HCT116 (cell line): Measurements from ENCODE around the gene TRPV2. TPM values are rescaled to one million over a fixed set of nuclear protein-coding genes. Genes with fewer than 3 reads are reported as not detected.

ENCODE experiments used
- ATAC-seq: fragments of 200-7000 bp; cut with Tn5 transposase; 2 replicates; pipeline ENCODE4 v1.9.1; 2020; ENCODE audit warnings: mild to moderate bottlenecking, moderate library complexity
- BruUV-seq: library from RNA; stranded (reverse); fragments of 400-500 nt; replicated peaks from 2 replicates; lab custom pipeline; 2021; lab: Mats Ljungman, UMichigan
- CTCF ChIA-PET: fragments of 300-600 bp; sonication (Branson Sonifier 250); formaldehyde crosslinking; loops from one replicate; lab custom pipeline; 2021; ENCODE audit warnings: antibody characterized with exemption; lab: Charles Lee
- POLR2A ChIA-PET: fragments of 300-600, 350-600 bp; sonication (Branson Sonifier 250); formaldehyde crosslinking; loops from one replicate; lab custom pipeline; 2021; ENCODE audit warnings: antibody characterized with exemption; lab: Charles Lee
- RAD21 ChIA-PET, 2 experiments: fragments of 300-600 bp; sonication (Branson Sonifier 250); formaldehyde crosslinking; loops; one replicate each; lab custom pipeline; 2023; ENCODE audit warnings: low total read pairs in 2 of 2; ENCODE audit not compliant: uncharacterized antibody in 2 of 2, unreplicated experiment in 2 of 2, low non-redundant PET in 1 of 2; lab: Charles Lee
- DNase-seq: peaks from one replicate; pipeline ENCODE4 v3.0.0-alpha.2; 2010; ENCODE audit warnings: low read depth, low spot score
- H2AFZ ChIP-seq: fragments of 200-600 bp; shearing (Covaris generic), sonication (generic); 2 replicates; pipeline ENCODE4 v1.6.1; 2017; ENCODE audit warnings: low read depth, mixed run types, mixed read lengths, antibody characterized with exemption, low read length; ENCODE audit not compliant: poor library complexity, severe bottlenecking
- H3K27ac ChIP-seq: 2 replicates; pipeline ENCODE4 v1.5.1; 2012; ENCODE audit warnings: low read depth, low read length
- H3K27me3 ChIP-seq: fragments of 200-600 bp; sonication (generic); 2 replicates; pipeline ENCODE4 v1.6.1; 2016; ENCODE audit warnings: mixed run types, low read length, mixed read lengths; ENCODE audit not compliant: insufficient read depth
- H3K36me3 ChIP-seq, 2 experiments: fragments of 200-500 bp in 1 of 2; fragments of 200-600 bp in 1 of 2; sonication (Bioruptor generic) in 1 of 2; sonication (generic) in 1 of 2; 2 replicates each; pipeline versions ENCODE4 v1.5.1 to v1.6.1; 2014 to 2016; ENCODE audit warnings: low read length in 2 of 2, inconsistent platforms in 1 of 2, mixed read lengths in 1 of 2, mixed run types in 1 of 2; ENCODE audit not compliant: insufficient read depth in 2 of 2, control insufficient read depth in 1 of 2
- H3K4me1 ChIP-seq, 2 experiments: fragments of 200-600 bp in 1 of 2; sonication (generic) in 1 of 2; 2 replicates each; pipeline versions ENCODE4 v1.5.1 to v1.6.1; 2012 to 2017; ENCODE audit warnings: low read length in 2 of 2, inconsistent platforms in 1 of 2, mild to moderate bottlenecking in 1 of 2, mixed read lengths in 1 of 2, mixed run types in 1 of 2, moderate library complexity in 1 of 2; ENCODE audit not compliant: insufficient read depth in 2 of 2, control insufficient read depth in 1 of 2
- H3K4me2 ChIP-seq: fragments of 200-600 bp; sonication (generic); 2 replicates; pipeline ENCODE4 v1.6.1; 2017; ENCODE audit warnings: mixed run types, low read length, mixed read lengths
- H3K4me3 ChIP-seq, 2 experiments: fragments of 200-600 bp in 1 of 2; sonication (generic) in 1 of 2; replicated peaks in 1 of 2; 2 replicates each; pipeline ENCODE4 v1.5.1; 2011 to 2016; ENCODE audit warnings: low read length in 2 of 2, control low read depth in 1 of 2, low read depth in 1 of 2, mild to moderate bottlenecking in 1 of 2, mixed read lengths in 1 of 2, mixed run types in 1 of 2
- H3K79me2 ChIP-seq: fragments of 200-600 bp; sonication (generic); 2 replicates; pipeline ENCODE4 v1.6.1; 2017; ENCODE audit warnings: mild to moderate bottlenecking, mixed run types, low read length, moderate library complexity, mixed read lengths; ENCODE audit not compliant: insufficient read depth
- H3K9ac ChIP-seq: fragments of 200-600 bp; sonication (generic); 2 replicates; pipeline ENCODE4 v1.6.1; 2016; ENCODE audit warnings: low read length, mixed read lengths
- H3K9me2 ChIP-seq: fragments of 200-600 bp; sonication (generic), shearing (Covaris generic); 2 replicates; pipeline ENCODE4 v1.6.1; 2017; ENCODE audit warnings: mixed run types, mild to moderate bottlenecking, moderate library complexity; ENCODE audit not compliant: insufficient read depth
- H3K9me3 ChIP-seq, 2 experiments: fragments of 200-500 bp in 1 of 2; fragments of 200-600 bp in 1 of 2; sonication (Bioruptor generic) in 1 of 2; sonication (generic) in 1 of 2; 2 replicates each; pipeline ENCODE4 v1.6.1; 2014 to 2017; ENCODE audit warnings: low read length in 2 of 2, mixed read lengths in 2 of 2, inconsistent platforms in 1 of 2, low read depth in 1 of 2, mild to moderate bottlenecking in 1 of 2, mixed run types in 1 of 2, moderate library complexity in 1 of 2; ENCODE audit not compliant: control insufficient read depth in 1 of 2, insufficient read depth in 1 of 2
- H4K20me1 ChIP-seq: fragments of 200-600 bp; sonication (generic), shearing (Covaris generic); 2 replicates; pipeline ENCODE4 v1.6.1; 2017; ENCODE audit warnings: mixed run types, mild to moderate bottlenecking, moderate library complexity; ENCODE audit not compliant: insufficient read depth
- ATF3 ChIP-seq: IDR thresholded peaks from 2 replicates; pipeline ENCODE4 v1.6.1; 2012
- CTCF ChIP-seq, 3 experiments: fragments of 200-600 bp in 1 of 3; sonication (generic) in 1 of 3; IDR thresholded peaks in 2 of 3; conservative IDR thresholded peaks in 1 of 3; 2 replicates each; pipeline ENCODE4 v1.5.1; 2012 to 2017; ENCODE audit warnings: low read depth in 2 of 3, low read length in 2 of 3, antibody characterized with exemption in 1 of 3, borderline replicate concordance in 1 of 3, control low read depth in 1 of 3, mild to moderate bottlenecking in 1 of 3, mixed read lengths in 1 of 3, mixed run types in 1 of 3, moderate library complexity in 1 of 3; ENCODE audit not compliant: insufficient read depth in 1 of 3
- EGR1 ChIP-seq: IDR thresholded peaks from 2 replicates; pipeline ENCODE4 v1.6.1; 2012; ENCODE audit warnings: low read depth
- JUND ChIP-seq: IDR thresholded peaks from 2 replicates; pipeline ENCODE4 v1.6.1; 2012
- TCF7L2 ChIP-seq: IDR thresholded peaks from 2 replicates; pipeline ENCODE4 v1.7.0; 2011; ENCODE audit warnings: borderline replicate concordance, inconsistent platforms; ENCODE audit not compliant: insufficient read depth, insufficient read length; ENCODE audit errors: extremely low read depth
- ZFX ChIP-seq: fragments of 450-650 bp; IDR thresholded peaks from 2 replicates; pipeline ENCODE4 v1.6.1; 2017
- intact Hi-C: fragments of 100-400 bp; cut with micrococcal nuclease; formaldehyde crosslinking; loops from 2 replicates; pipeline ENCODE4 v1.10.0; 2022
- total RNA-seq: library from RNA; stranded (reverse); gene quantifications from one replicate; pipeline ENCODE4 v1.2.1, GENCODE V29; 2021; ENCODE audit not compliant: unreplicated experiment

The TRPV2 gene
- total RNA-seq, 1 experiment from 2014 or later, result 2.7 TPM

GRCh38 chr17:16453493-16453851 is 38.1 kb downstream of the TRPV2 start:
- no peak overlapping the region for H3K4me3 ChIP-seq
- POLR2A ChIA-PET, result interaction anchor here (1.5 to 1.8 kb wide), 2 partner anchors 9 to 12 kb away, joined by 3 to 4 read pairs; no protein-coding TSS in a partner anchor
- TF ChIP-seq EGR1 (no peak), CTCF (IDR thresholded peaks at IDR 0.05 in 2 of 3, conservative IDR thresholded peaks at IDR 0.05 in 1 of 3; ENCODE audit: borderline replicate concordance in 1 of 3, insufficient read depth in 1 of 3, low read depth in 2 of 3, low read length in 2 of 3) (no peak), TCF7L2 (no peak), ATF3 (no peak), JUND (no peak), ZFX (no peak)
- TF ChIP-seq, all 23 proteins: peak for 0
- Histone ChIP-seq H3K27ac (no peak overlapping the region), H2AFZ (no peak overlapping the region), H3K27me3 (no peaks in the 10 kb centered on the region), H4K20me1 (no peaks in the 10 kb centered on the region), H3K9me2 (no peaks in the 10 kb centered on the region), H3K9ac (no peak overlapping the region), H3K4me2 (no peak overlapping the region), H3K79me2 (0 out of 2 replicates have a peak, but pooled peaks cover 9% of the 10 kb centered on the region), H3K9me3 (no peaks in the 10 kb centered on the region), H3K4me1 (peaks cover 0 to 5% of the 10 kb centered on the region in 2 experiments; a peak in 1 of 4 replicates), H3K36me3 (peaks cover 4 to 8% of the 10 kb centered on the region in 2 experiments; a peak in 2 of 4 replicates)
- ChIA-PET RAD21 (interaction anchor here in 1 of 2 experiments (0.9 kb wide), 1 partner anchor 68 kb away, joined by 3 read pairs; no protein-coding TSS in a partner anchor), CTCF (interaction anchor here (0.7 to 5.2 kb wide), 5 partner anchors 10 to 68 kb away, joined by 3 to 43 read pairs (median 5); no protein-coding TSS in a partner anchor)
- BruUV-seq, result no TSS peak
- DNase-seq (no peak), ATAC-seq (no peak)
- intact Hi-C loops, result loop anchor here (1.0 kb wide), 1 partner anchor 68 kb away; no protein-coding TSS in a partner anchor
